ENCODE data around the gene ZBTB26. TPM values are rescaled to one million over a fixed set of nuclear protein-coding genes. Genes with fewer than 3 reads are reported as not detected.
A peak's percentile ranks its signal among the peaks of the same experiment; 100 is the strongest.
"Not testable (repeated sequence)": the region's sequence is repeated elsewhere in the genome, so short reads cannot be mapped to it uniquely, and the experiment has no call there.

The ZBTB26 gene
- total RNA-seq, 1 donor from 2014 or later: 6.5 TPM

- Histone ChIP-seq H3K4me3 (ENCODE audit: low read depth, low read length) (no peak overlapping the region), H3K27me3 (ENCODE audit: control insufficient read depth, insufficient read depth, low read length) (no peaks in the 10 kb centered on the region), H3K36me3 (ENCODE audit: control insufficient read depth, insufficient read depth, low read length) (peaks cover 2% of the 10 kb centered on the region)
- TF ChIP-seq CTCF (IDR thresholded peaks at IDR 0.05; ENCODE audit: insufficient read depth, low read length, poor library complexity, severe bottlenecking): no peak
- DNase-seq (ENCODE audit: low read depth): no peak
Measured at GRCh38 chr9:122922713-122923112, 8.6 kb downstream of the ZBTB26 start.

- no peaks in the 10 kb centered on the region for H3K27me3 ChIP-seq (ENCODE audit: control insufficient read depth, insufficient read depth, low read length)
- TF ChIP-seq CTCF (IDR thresholded peaks at IDR 0.05; ENCODE audit: insufficient read depth, low read length, poor library complexity, severe bottlenecking): no peak
- H3K36me3 ChIP-seq (ENCODE audit: control insufficient read depth, insufficient read depth, low read length): peaks cover 2% of the 10 kb centered on the region
- no peak for DNase-seq (ENCODE audit: low read depth)
- H3K4me3 ChIP-seq (ENCODE audit: low read depth, low read length): no peak overlapping the region
Measured at GRCh38 chr9:122918310-122918709, 13.0 kb downstream of the ZBTB26 start.

DNA sequence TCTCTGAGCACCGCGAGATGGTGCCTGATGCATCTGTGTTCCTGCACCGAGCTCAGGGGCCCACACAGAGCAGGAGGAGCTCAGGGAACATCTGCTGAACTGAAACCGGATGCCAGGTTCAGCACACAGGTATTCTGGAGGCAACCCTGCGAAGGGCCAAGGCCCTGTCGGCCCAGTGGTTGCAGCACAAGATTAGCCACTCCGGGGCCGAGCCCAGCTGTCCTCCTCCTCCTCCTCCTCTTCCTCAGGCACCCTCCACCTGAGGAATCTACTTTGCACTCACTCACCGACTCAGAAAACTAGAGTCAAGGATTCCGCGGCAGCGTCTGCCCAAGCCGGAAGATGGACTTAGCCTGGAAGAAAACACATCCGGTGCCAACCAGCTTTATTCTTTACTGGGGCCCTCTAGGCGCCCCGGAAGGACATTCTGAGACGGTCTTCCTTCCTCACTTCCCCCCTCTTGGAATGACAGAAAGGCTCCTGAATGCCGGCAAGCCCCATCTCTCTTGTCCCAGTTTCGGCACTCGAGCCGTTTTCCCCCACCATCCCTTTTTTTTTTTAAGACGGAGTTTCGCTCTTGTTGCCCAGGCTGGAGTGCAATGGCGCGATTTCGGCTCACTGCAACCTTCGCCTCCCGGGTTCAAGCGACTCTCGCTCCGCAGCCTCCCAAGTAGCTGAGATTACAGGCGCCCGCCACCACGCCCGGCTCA lies 18.2 kb downstream of the ZBTB26 start, which contains the start of gene ZBTB6:
Gene ZBTB6, minus strand, starts transcription at position 360 of the 710 bp plus-strand sequence. CDS start 1,251 bp downstream, outside the sequence.
- Histone ChIP-seq H3K36me3 (ENCODE audit: control insufficient read depth, insufficient read depth, low read length) (peaks cover 1% of the 10 kb centered on the region), H3K27me3 (ENCODE audit: control insufficient read depth, insufficient read depth, low read length) (no peaks in the 10 kb centered on the region), H3K4me3 (ENCODE audit: low read depth, low read length) (peak within 1 kb of the TSS; percentile 59)
- no peak for TF ChIP-seq CTCF (IDR thresholded peaks at IDR 0.05; ENCODE audit: insufficient read depth, low read length, poor library complexity, severe bottlenecking)
- DNase-seq (ENCODE audit: low read depth): peak; percentile 62

DNA sequence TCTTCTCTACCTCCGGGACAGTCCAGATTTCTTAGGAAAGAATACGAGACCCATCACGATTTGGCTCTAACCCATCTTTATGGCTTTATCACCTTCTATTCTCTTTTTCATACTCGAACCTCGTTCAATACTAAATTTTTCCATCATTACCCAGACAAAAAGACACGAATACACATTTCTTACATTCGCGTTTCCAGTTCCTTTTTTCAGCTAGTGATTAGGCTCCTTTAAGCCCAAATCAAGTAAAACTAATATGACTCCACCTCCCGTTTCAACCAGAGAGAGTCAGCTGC lies 18.7 kb downstream of the ZBTB26 start:
- Histone ChIP-seq H3K4me3 (ENCODE audit: low read depth, low read length) (peak overlapping the region; percentile 59), H3K36me3 (ENCODE audit: control insufficient read depth, insufficient read depth, low read length) (peaks cover 1% of the 10 kb centered on the region), H3K27me3 (ENCODE audit: control insufficient read depth, insufficient read depth, low read length) (no peaks in the 10 kb centered on the region)
- no peak for TF ChIP-seq CTCF (IDR thresholded peaks at IDR 0.05; ENCODE audit: insufficient read depth, low read length, poor library complexity, severe bottlenecking)
- no peak for DNase-seq (ENCODE audit: low read depth)

DNA sequence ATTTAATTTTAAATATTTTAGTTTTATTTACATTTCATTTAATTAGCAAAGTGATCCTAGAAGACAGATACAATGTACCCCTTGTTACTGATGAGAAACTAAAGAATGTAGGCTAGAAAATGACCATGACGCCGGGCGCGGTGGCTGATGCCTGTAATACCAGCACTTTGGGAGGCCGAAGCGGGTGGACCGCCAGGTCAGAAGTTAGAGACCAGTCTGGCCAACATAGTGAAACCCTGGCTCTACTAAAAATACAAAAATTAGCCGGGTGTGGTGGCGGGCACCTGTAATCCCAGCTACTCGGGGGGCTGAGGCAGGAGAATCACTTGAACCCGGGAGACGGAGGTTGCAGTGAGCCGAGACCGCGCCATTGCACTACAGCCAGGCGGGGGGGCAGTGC lies 25.2 kb downstream of the ZBTB26 start:
- not testable (repeated sequence) for DNase-seq (ENCODE audit: low read depth); H3K36me3 ChIP-seq (ENCODE audit: control insufficient read depth, insufficient read depth, low read length); H3K27me3 ChIP-seq (ENCODE audit: control insufficient read depth, insufficient read depth, low read length); H3K4me3 ChIP-seq (ENCODE audit: low read depth, low read length)

GRCh38 chr9:122904823-122905710 lies 26.2 kb downstream of the ZBTB26 start, which contains the start of gene RC3H2:
TSS of gene RC3H2 (minus strand) at chr9:122905359. CDS start at chr9:122897509, 7,850 bp downstream.
- TF ChIP-seq CTCF (IDR thresholded peaks at IDR 0.05; ENCODE audit: insufficient read depth, low read length, poor library complexity, severe bottlenecking): no peak
- peak; percentile 98 for DNase-seq (ENCODE audit: low read depth)
- no peaks in the 10 kb centered on the region for H3K36me3 ChIP-seq (ENCODE audit: control insufficient read depth, insufficient read depth, low read length)
- H3K27me3 ChIP-seq (ENCODE audit: control insufficient read depth, insufficient read depth, low read length): no peaks in the 10 kb centered on the region
- peak within 1 kb of the TSS; percentile 72 for H3K4me3 ChIP-seq (ENCODE audit: low read depth, low read length)
